ENCODE measurements around the gene PCDHAC1.

Gene PCDHAC1

GRCh38 chr5:140973550-140973949 lies 47.5 kb downstream of the PCDHAC1 start:
- H3K27ac ChIP-seq = no peak overlapping the region
- TF ChIP-seq CTCF (conservative IDR thresholded peaks at IDR 0.05) (no peak), ZFX (IDR thresholded peaks at IDR 0.05) (no peak)

GRCh38 chr5:140977003-140977402 lies 50.9 kb downstream of the PCDHAC1 start:
- no peak for TF ChIP-seq ZFX (IDR thresholded peaks at IDR 0.05)
- no peak for TF ChIP-seq CTCF (conservative IDR thresholded peaks at IDR 0.05)
- no peak overlapping the region for H3K27ac ChIP-seq

- TF ChIP-seq ZFX (IDR thresholded peaks at IDR 0.05) (no peak), CTCF (conservative IDR thresholded peaks at IDR 0.05) (no peak)
- H3K27ac ChIP-seq = no peak overlapping the region
These were observed 52.2 kb downstream of the PCDHAC1 start for GRCh38 chr5:140978260-140978659.

GRCh38 chr5:140978983-140979382 lies 52.9 kb downstream of the PCDHAC1 start:
- no peak for TF ChIP-seq ZFX (IDR thresholded peaks at IDR 0.05)
- TF ChIP-seq CTCF (conservative IDR thresholded peaks at IDR 0.05) = no peak
- no peak overlapping the region for H3K27ac ChIP-seq

Measured in C4-2B (cell line).